Measurements from ENCODE around the gene DNM1.

DNA sequence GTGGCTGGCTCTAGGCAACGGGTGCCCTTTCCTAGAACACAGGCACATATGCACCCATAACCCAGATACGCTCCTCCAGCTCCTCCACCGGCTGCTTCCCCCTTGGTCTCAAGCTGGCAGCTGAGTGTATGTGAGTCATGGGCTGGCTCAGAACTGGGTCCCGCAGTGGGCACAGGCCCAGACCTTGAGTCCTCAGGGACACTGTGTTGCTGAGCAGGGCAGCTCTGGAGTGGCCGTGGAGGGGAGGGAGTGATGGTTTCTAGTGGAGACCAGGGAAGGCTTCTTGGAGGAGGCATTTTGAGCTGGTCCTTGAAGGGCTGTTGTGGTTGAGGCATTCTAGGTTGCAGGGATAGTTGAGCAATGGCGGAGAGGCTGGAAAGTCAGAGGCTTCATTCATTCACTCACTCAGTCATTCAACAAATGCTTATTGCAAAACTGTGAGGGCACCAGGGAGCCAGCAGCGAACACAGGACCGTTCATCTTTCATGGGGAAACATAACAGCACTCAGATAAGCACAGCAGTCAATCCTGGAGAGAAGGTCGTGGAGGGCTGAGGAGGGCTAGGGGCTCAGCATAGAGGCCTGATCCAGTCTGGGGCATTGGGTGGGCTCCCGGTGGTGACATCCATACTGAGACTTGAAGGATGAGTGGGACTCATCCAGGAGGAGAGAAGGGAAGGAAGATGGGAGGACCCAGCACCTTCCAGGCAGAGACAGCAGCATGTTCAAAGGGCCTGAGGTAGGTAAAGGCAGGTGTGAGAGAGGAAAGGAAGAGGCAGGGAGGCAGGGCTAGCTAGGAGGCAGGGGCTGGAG is 40.8 kb upstream of the DNM1 start:
- TF ChIP-seq, protein P1, sequence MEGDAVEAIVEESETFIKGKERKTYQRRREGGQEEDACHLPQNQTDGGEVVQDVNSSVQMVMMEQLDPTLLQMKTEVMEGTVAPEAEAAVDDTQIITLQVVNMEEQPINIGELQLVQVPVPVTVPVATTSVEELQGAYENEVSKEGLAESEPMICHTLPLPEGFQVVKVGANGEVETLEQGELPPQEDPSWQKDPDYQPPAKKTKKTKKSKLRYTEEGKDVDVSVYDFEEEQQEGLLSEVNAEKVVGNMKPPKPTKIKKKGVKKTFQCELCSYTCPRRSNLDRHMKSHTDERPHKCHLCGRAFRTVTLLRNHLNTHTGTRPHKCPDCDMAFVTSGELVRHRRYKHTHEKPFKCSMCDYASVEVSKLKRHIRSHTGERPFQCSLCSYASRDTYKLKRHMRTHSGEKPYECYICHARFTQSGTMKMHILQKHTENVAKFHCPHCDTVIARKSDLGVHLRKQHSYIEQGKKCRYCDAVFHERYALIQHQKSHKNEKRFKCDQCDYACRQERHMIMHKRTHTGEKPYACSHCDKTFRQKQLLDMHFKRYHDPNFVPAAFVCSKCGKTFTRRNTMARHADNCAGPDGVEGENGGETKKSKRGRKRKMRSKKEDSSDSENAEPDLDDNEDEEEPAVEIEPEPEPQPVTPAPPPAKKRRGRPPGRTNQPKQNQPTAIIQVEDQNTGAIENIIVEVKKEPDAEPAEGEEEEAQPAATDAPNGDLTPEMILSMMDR (IDR thresholded peaks at IDR 0.05; ENCODE audit: extremely low read depth in 1 of 2, insufficient read depth in 1 of 2, low read depth in 1 of 2, low read length in 2 of 2) = no peak
- TF ChIP-seq EZH2 (IDR thresholded peaks at IDR 0.05; ENCODE audit: borderline replicate concordance, low read depth, low read length, severe bottlenecking) (no peak), POLR2AphosphoS5 (IDR thresholded peaks at IDR 0.05; ENCODE audit: insufficient read depth, low read depth, low read length) (no peak), MYC (IDR thresholded peaks at IDR 0.05; ENCODE audit: low read depth, low read length) (no peak), POLR2A (IDR thresholded peaks at IDR 0.05; ENCODE audit: low read depth, low read length) (no peak)
- TF ChIP-seq, protein P2, sequence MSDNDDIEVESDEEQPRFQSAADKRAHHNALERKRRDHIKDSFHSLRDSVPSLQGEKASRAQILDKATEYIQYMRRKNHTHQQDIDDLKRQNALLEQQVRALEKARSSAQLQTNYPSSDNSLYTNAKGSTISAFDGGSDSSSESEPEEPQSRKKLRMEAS (IDR thresholded peaks at IDR 0.05; ENCODE audit: insufficient read depth, insufficient read length) = no peak
